ENCODE measurements around the gene ASB16.
"Not testable (repeated sequence)": the region's sequence is repeated elsewhere in the genome, so short reads cannot be mapped to it uniquely, and the experiment has no call there.

ASB16 gene

DNA sequence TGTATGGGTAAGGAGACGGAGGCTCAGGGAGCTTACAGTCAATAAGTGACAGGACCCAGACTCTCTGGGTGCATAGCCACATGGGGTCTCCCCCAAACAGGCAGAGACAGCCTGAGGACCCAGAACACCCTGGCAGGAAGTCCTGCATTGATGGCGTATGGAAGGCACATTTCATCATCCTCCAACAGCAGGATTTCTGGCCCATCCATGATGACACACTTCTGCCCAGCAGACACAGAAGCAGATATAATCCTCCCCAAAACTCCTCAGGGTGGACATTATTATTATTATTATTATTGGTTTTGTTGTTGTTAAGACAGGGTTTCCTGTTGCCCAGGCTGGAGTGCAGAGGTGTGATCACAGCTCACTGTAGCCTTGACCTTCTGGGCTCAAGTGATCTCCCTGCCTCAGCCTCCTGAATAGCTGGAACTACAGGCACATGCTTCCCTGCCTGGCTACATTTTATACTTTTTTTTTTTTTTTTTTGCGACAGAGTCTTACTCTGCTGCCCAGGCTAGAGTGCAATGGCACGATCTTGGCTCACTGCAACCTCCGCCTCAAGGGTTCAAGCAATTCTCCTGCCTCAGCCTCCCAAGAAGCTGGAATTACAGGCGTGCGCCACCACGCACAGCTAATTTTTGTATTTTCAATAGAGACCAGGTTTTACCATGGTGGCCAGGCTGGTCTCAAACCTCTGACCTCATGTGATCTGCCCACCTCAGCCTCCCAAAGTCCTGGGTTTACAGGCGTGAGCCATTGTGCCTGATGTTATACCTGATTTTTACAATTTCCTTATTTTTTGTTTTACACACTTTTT lies 35.5 kb upstream of the ASB16 start:
- Histone ChIP-seq H3K36me3 (replicated peaks; ENCODE audit: low read depth, low read length) (no peaks in the 10 kb centered on the region), H3K9ac (ENCODE audit: low read length) (no peak overlapping the region), H3K4me2 (ENCODE audit: low read length) (no peak overlapping the region), H3K27me3 (ENCODE audit: low read depth, low read length) (no peaks in the 10 kb centered on the region), H3K27ac (ENCODE audit: low read length) (no peak overlapping the region), H4K20me1 (ENCODE audit: insufficient read depth, low read length) (no peaks in the 10 kb centered on the region), H3K4me3 (ENCODE audit: low read length) (no peak overlapping the region), H3K79me2 (ENCODE audit: low read length) (no peaks in the 10 kb centered on the region), H3K4me1 (ENCODE audit: low read length) (peaks cover 7% of the 10 kb centered on the region; the same call in 1 of the 2 replicates), H3K9me3 (ENCODE audit: insufficient read depth, low read length) (no peaks in the 10 kb centered on the region), H2AFZ (ENCODE audit: low read depth, low read length) (no peak overlapping the region)
- no peak for TF ChIP-seq EZH2phosphoT487 (IDR thresholded peaks at IDR 0.05; ENCODE audit: low read depth)
- TF ChIP-seq, protein P1, sequence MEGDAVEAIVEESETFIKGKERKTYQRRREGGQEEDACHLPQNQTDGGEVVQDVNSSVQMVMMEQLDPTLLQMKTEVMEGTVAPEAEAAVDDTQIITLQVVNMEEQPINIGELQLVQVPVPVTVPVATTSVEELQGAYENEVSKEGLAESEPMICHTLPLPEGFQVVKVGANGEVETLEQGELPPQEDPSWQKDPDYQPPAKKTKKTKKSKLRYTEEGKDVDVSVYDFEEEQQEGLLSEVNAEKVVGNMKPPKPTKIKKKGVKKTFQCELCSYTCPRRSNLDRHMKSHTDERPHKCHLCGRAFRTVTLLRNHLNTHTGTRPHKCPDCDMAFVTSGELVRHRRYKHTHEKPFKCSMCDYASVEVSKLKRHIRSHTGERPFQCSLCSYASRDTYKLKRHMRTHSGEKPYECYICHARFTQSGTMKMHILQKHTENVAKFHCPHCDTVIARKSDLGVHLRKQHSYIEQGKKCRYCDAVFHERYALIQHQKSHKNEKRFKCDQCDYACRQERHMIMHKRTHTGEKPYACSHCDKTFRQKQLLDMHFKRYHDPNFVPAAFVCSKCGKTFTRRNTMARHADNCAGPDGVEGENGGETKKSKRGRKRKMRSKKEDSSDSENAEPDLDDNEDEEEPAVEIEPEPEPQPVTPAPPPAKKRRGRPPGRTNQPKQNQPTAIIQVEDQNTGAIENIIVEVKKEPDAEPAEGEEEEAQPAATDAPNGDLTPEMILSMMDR (IDR thresholded peaks at IDR 0.05; ENCODE audit: low read depth, low read length) = no peak

DNA sequence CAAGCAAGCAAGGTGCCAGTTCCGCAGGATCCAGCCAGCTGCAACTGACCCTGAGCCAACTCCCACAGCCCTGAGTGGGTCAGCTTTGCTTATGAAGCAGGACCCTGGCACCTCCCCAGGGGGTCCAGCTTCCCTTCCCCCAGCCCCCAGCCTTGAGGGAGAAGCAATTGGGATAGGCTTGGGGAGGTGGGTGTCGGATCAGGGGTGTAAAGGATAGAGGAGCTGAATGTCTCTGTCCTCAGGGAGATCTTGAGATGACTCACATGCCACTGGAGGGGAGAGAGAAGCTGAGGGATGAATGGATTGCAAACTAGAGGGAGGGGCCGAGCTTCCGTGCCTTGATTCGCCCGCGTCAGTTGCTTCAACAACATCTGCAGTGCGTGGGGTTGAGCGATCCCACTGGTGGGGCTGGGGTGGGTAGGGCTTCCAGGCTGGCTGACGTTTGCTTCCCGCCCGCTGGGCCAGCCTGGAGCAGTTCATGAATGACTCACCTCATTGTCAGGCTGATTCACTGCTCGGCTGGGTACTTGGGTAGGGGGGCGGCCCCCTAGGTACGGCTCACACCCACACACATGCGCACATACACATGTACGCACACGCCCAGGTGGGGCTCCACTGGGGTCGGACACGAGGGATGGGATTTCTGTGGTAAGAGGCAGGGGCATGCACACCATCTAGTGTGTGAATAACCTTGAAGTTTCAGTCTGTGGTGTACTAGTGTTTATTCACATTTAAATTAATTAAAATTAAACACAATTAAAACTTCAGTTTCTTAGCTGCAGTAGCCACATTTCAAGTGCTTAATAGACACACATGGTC lies 32.4 kb upstream of the ASB16 start:
- H3K9ac ChIP-seq (ENCODE audit: low read length) = no peak overlapping the region
- H3K79me2 ChIP-seq (ENCODE audit: low read length) = peaks cover 13% of the 10 kb centered on the region
- no peaks in the 10 kb centered on the region for H3K36me3 ChIP-seq (replicated peaks; ENCODE audit: low read depth, low read length)
- TF ChIP-seq EZH2phosphoT487 (IDR thresholded peaks at IDR 0.05; ENCODE audit: low read depth) = no peak
- TF ChIP-seq, protein P1 (IDR thresholded peaks at IDR 0.05; ENCODE audit: low read depth, low read length) = no peak
- no peak overlapping the region for H3K27ac ChIP-seq (ENCODE audit: low read length)
- H2AFZ ChIP-seq (ENCODE audit: low read depth, low read length) = no peak overlapping the region
- peaks cover 11% of the 10 kb centered on the region; the same call in 1 of the 2 replicates for H3K4me1 ChIP-seq (ENCODE audit: low read length)
- H3K9me3 ChIP-seq (ENCODE audit: insufficient read depth, low read length) = no peaks in the 10 kb centered on the region
- peak overlapping the region; percentile 61 for H3K4me2 ChIP-seq (ENCODE audit: low read length)
- peak overlapping the region; percentile 58 for H3K4me3 ChIP-seq (ENCODE audit: low read length)
- H4K20me1 ChIP-seq (ENCODE audit: insufficient read depth, low read length) = no peaks in the 10 kb centered on the region
- H3K27me3 ChIP-seq (ENCODE audit: low read depth, low read length) = no peaks in the 10 kb centered on the region

DNA sequence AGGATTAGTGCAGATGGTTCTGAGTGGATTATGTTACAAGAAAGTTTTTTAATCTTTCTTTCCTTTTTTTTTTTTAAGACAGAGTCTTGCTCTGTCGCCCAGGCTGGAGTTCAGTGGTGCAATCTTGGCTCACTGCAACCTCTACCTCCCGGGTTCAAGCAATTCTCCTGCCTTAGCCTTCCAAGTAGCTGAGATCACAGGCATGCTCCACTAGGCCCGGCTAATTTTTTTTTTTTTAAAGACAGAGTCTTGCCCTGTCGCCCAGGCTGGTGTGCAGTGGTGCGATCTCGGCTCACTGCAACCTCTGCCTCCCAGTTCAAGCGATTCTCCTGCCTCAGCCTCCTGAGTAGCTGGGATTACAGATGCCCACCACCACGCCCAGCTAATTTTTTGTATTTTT lies 26.6 kb upstream of the ASB16 start:
- H3K4me3 ChIP-seq (ENCODE audit: low read length); H3K9ac ChIP-seq (ENCODE audit: low read length); H4K20me1 ChIP-seq (ENCODE audit: insufficient read depth, low read length); H3K27me3 ChIP-seq (ENCODE audit: low read depth, low read length); H3K9me3 ChIP-seq (ENCODE audit: insufficient read depth, low read length); H3K27ac ChIP-seq (ENCODE audit: low read length); H2AFZ ChIP-seq (ENCODE audit: low read depth, low read length); H3K4me2 ChIP-seq (ENCODE audit: low read length): not testable (repeated sequence)
- Histone ChIP-seq H3K4me1 (ENCODE audit: low read length) (peaks cover 13% of the 10 kb centered on the region; the same call in 1 of the 2 replicates), H3K79me2 (ENCODE audit: low read length) (peaks cover 20% of the 10 kb centered on the region), H3K36me3 (replicated peaks; ENCODE audit: low read depth, low read length) (peaks cover 27% of the 10 kb centered on the region)

DNA sequence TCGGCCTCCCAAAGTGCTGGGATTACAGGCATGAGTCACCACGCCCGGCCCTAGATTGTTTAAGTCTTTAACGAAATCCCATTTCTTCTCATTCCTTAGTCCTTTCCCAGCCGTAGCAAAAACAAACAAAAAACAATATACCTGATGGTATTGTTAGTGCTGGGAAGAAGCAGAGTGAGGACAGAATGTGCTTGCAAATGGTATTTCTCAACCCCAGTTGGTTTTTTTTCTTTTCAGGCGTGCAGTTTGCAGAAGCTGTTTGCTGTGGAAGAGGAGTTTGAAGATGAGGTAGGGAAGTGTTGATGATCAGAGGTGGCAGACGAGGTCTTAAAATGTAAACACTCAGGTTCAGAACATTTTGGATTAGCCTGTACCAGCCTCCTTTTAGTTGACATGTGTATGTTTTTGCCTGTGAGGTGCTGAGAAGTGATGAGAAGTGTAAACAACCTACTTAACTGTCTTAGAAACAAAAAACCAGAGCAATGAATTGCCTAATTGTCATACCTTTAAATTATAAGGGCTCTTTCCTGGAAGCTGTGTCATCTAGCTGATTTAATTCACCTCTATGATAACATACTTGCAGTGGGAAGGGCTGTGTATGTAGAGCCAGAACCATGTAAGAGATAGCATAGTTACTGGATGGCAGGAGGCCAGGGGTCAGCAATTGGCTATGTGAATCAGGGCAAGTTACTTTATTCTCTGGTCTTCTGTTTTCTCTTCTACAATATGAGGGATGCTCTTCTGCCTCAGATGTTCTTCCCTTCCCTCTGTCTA lies 25.4 kb upstream of the ASB16 start:
- Histone ChIP-seq H3K27me3 (ENCODE audit: low read depth, low read length) (no peaks in the 10 kb centered on the region), H3K79me2 (ENCODE audit: low read length) (peaks cover 27% of the 10 kb centered on the region), H3K4me3 (ENCODE audit: low read length) (no peak overlapping the region), H2AFZ (ENCODE audit: low read depth, low read length) (no peak overlapping the region), H3K9ac (ENCODE audit: low read length) (no peak overlapping the region), H3K36me3 (replicated peaks; ENCODE audit: low read depth, low read length) (peaks cover 32% of the 10 kb centered on the region), H3K4me2 (ENCODE audit: low read length) (no peak overlapping the region), H3K4me1 (ENCODE audit: low read length) (peaks cover 13% of the 10 kb centered on the region; the same call in 1 of the 2 replicates), H4K20me1 (ENCODE audit: insufficient read depth, low read length) (no peaks in the 10 kb centered on the region), H3K9me3 (ENCODE audit: insufficient read depth, low read length) (no peaks in the 10 kb centered on the region), H3K27ac (ENCODE audit: low read length) (no peak overlapping the region)
- TF ChIP-seq, protein P1 (IDR thresholded peaks at IDR 0.05; ENCODE audit: low read depth, low read length) = no peak
- TF ChIP-seq EZH2phosphoT487 (IDR thresholded peaks at IDR 0.05; ENCODE audit: low read depth) = no peak
